ENCODE results near the gene ANO9.

DNA sequence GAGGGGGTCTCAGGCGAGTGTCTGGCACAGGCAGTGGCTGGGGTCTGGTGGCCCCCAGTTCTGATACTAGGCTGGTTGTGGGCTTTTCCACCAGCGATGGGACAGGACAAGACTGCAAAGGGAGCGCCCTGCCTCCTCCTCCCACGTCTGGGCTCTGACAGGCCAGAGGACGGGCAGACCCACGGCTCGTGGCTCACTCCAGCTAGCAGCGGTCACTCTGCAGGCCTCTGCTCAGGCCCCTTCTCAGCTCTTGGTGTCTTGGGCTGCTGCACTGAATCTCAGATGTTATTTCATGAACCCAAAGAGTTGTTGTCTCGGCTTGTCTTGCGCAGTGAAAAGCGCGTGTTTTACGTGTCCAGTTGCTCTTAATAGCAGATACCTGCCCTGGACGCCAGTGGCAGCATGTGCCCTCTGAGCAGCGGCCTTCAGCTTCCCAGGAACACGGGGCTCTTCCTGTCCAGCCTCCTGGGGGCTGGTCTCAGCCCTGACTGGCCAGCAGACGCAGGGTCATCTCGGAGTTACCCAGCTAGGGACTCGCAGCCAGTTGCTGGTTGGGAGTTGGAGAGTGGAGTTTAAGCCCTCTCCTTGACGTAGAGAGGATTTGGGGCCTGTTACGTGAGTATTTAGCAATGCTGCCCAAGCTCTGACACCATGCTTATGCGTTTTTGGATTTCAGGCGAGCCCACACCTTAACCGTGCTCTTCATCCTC, 17.9 kb upstream of the ANO9 start:
- TF ChIP-seq CTCF (IDR thresholded peaks at IDR 0.05) (no peak), POLR2A (IDR thresholded peaks at IDR 0.05) (no peak)

All from heart left ventricle (tissue), 13 donors.